ENCODE measurements around the gene TEX13D. TPM values are rescaled to one million over a fixed set of nuclear protein-coding genes. Genes with fewer than 3 reads are reported as not detected.
"Not testable (repeated sequence)": the region's sequence is repeated elsewhere in the genome, so short reads cannot be mapped to it uniquely, and the experiment has no call there.

Gene TEX13D
- 1 to 10 TPM in 1 of 2 donors, not detected in 1; 1.9 TPM for total RNA-seq

GRCh38 chrX:124332481-124333424 lies at the start of gene TEX13D:
Gene TEX13D, plus strand, starts transcription at chrX:124332660. Its CDS starts 258 bp downstream, at chrX:124332918.
- no peak within 1 kb of the TSS for H3K27ac ChIP-seq
- H3K36me3 ChIP-seq: no peaks in the 10 kb centered on the region
- no peak within 1 kb of the TSS for H3K4me3 ChIP-seq
- WGBS: 97% methylated on average over 21 of the region's 57 CpGs
- no peaks in the 10 kb centered on the region for H3K27me3 ChIP-seq (replicated peaks; ENCODE audit: insufficient read depth)
- intact Hi-C loops (cut with DNase I): no loop called here
- DNase-seq (ENCODE audit: low spot score): no peak
- H3K9me3 ChIP-seq: no peaks in the 10 kb centered on the region
- H3K4me1 ChIP-seq (replicated peaks): no peaks in the 10 kb centered on the region
- TF ChIP-seq POLR2A (IDR thresholded peaks at IDR 0.05): no peak
- TF ChIP-seq CTCF (IDR thresholded peaks at IDR 0.05): no peak
- no peak for TF ChIP-seq POLR2AphosphoS5 (IDR thresholded peaks at IDR 0.05)

GRCh38 chrX:124289443-124289842 lies 43.0 kb upstream of the TEX13D start:
- intact Hi-C loops (cut with DNase I): no loop called here
- 34% methylated on average over 4 of the region's 4 CpGs for WGBS

GRCh38 chrX:124293810-124294209 lies 38.6 kb upstream of the TEX13D start:
- Histone ChIP-seq H3K9me3 (no peaks in the 10 kb centered on the region), H3K27ac (no peak overlapping the region), H3K27me3 (replicated peaks; ENCODE audit: insufficient read depth) (no peaks in the 10 kb centered on the region), H3K4me3 (no peak overlapping the region), H3K36me3 (no peaks in the 10 kb centered on the region), H3K4me1 (replicated peaks) (no peaks in the 10 kb centered on the region)
- intact Hi-C loops (cut with DNase I): no loop called here
- no peak for TF ChIP-seq POLR2A (IDR thresholded peaks at IDR 0.05)
- TF ChIP-seq CTCF (IDR thresholded peaks at IDR 0.05): no peak
- no peak for TF ChIP-seq POLR2AphosphoS5 (IDR thresholded peaks at IDR 0.05)
- DNase-seq (ENCODE audit: low spot score): no peak

More at GRCh38 chrX:124289443-124289842, 43.0 kb upstream of the TEX13D start:
- H3K36me3 ChIP-seq: no peaks in the 10 kb centered on the region
- no peak for TF ChIP-seq POLR2AphosphoS5 (IDR thresholded peaks at IDR 0.05)
- no peak for TF ChIP-seq CTCF (IDR thresholded peaks at IDR 0.05)
- TF ChIP-seq POLR2A (IDR thresholded peaks at IDR 0.05): no peak
- H3K27ac ChIP-seq: no peak overlapping the region
- H3K9me3 ChIP-seq: no peaks in the 10 kb centered on the region
- no peaks in the 10 kb centered on the region for H3K4me1 ChIP-seq (replicated peaks)
- no peak overlapping the region for H3K4me3 ChIP-seq
- no peaks in the 10 kb centered on the region for H3K27me3 ChIP-seq (replicated peaks; ENCODE audit: insufficient read depth)
- DNase-seq (ENCODE audit: low spot score): no peak

- H3K36me3 ChIP-seq; H3K27me3 ChIP-seq (replicated peaks; ENCODE audit: insufficient read depth); H3K4me1 ChIP-seq (replicated peaks); DNase-seq (ENCODE audit: low spot score); H3K9me3 ChIP-seq; H3K27ac ChIP-seq; intact Hi-C loops (cut with DNase I); H3K4me3 ChIP-seq: not testable (repeated sequence)
- WGBS: 96% methylated on average over 4 of the region's 4 CpGs
Measured at GRCh38 chrX:124299323-124299722, 33.1 kb upstream of the TEX13D start.

GRCh38 chrX:124300405-124300804 lies 32.1 kb upstream of the TEX13D start:
- H3K36me3 ChIP-seq: no peaks in the 10 kb centered on the region
- H3K4me1 ChIP-seq (replicated peaks): no peaks in the 10 kb centered on the region
- no peaks in the 10 kb centered on the region for H3K27me3 ChIP-seq (replicated peaks; ENCODE audit: insufficient read depth)
- H3K9me3 ChIP-seq: no peaks in the 10 kb centered on the region
- 90% methylated on average over 4 of the region's 4 CpGs for WGBS
- H3K27ac ChIP-seq: no peak overlapping the region
- no peak for DNase-seq (ENCODE audit: low spot score)
- TF ChIP-seq POLR2A (IDR thresholded peaks at IDR 0.05): no peak
- TF ChIP-seq CTCF (IDR thresholded peaks at IDR 0.05): no peak
- TF ChIP-seq POLR2AphosphoS5 (IDR thresholded peaks at IDR 0.05): no peak
- no peak overlapping the region for H3K4me3 ChIP-seq
- intact Hi-C loops (cut with DNase I): no loop called here

Data from prostate gland (tissue), 2 donors.